WTC11 (cell line): Measurements from ENCODE around the gene TIE1. TPM values are rescaled to one million over a fixed set of nuclear protein-coding genes. Genes with fewer than 3 reads are reported as not detected.

Source experiments
- ATAC-seq: fragments of 200-7000 bp; cut with Tn5 transposase; 2 replicates; pipeline ENCODE4 v1.10.0; 2021; ENCODE audit warnings: mild to moderate bottlenecking, moderate library complexity
- CTCF ChIA-PET: fragments of 300-600 bp; sonication (Branson Sonifier 250); formaldehyde crosslinking; loops from one replicate; lab custom pipeline; 2021; ENCODE audit warnings: antibody characterized with exemption; lab: Charles Lee
- POLR2A ChIA-PET: fragments of 350-600 bp; sonication (Branson Sonifier 250); formaldehyde crosslinking; loops from one replicate; lab custom pipeline; 2021; ENCODE audit warnings: antibody characterized with exemption; lab: Charles Lee
- DNase-seq: peaks from one replicate; pipeline ENCODE4 v3.0.0; 2021; ENCODE audit warnings: low spot score
- H3K27ac Mint-ChIP-seq: 2 replicates; pipeline ENCODE4 v1.8.0; 2021; ENCODE audit warnings: mixed read lengths
- H3K27me3 Mint-ChIP-seq: 2 replicates; pipeline ENCODE4 v1.8.0; 2021; ENCODE audit warnings: low read depth, mild to moderate bottlenecking, moderate library complexity, mixed read lengths
- H3K36me3 Mint-ChIP-seq: 2 replicates; pipeline ENCODE4 v1.8.0; 2021; ENCODE audit warnings: mixed read lengths
- H3K4me1 Mint-ChIP-seq: 2 replicates; pipeline ENCODE4 v1.8.0; 2022; ENCODE audit warnings: mixed read lengths
- H3K4me3 Mint-ChIP-seq: 2 replicates; pipeline ENCODE4 v1.8.0; 2021; ENCODE audit warnings: mild to moderate bottlenecking, moderate library complexity, mixed read lengths
- H3K9me3 Mint-ChIP-seq: 2 replicates; pipeline ENCODE4 v1.8.0; 2021; ENCODE audit warnings: mixed read lengths
- CREB1 ChIP-seq: sonication (generic); formaldehyde crosslinking; IDR thresholded peaks from 2 replicates; pipeline ENCODE4 v1.8.0; 2023; ENCODE audit warnings: mild to moderate bottlenecking, missing genetic modification reagents
- FOXP1 ChIP-seq: sonication (generic); formaldehyde crosslinking; IDR thresholded peaks from 2 replicates; pipeline ENCODE4 v1.8.0; 2022; ENCODE audit warnings: missing genetic modification reagents, mild to moderate bottlenecking, moderate library complexity, borderline replicate concordance
- GRHL2 ChIP-seq: fragments of 250-450 bp; sonication (Bioruptor Pico); IDR thresholded peaks from 2 replicates; pipeline ENCODE4 v1.8.0; 2022; ENCODE audit warnings: mild to moderate bottlenecking, moderate library complexity; ENCODE audit not compliant: insufficient replicate concordance, severe bottlenecking
- MYBL2 ChIP-seq: sonication (generic); formaldehyde crosslinking; IDR thresholded peaks from 2 replicates; pipeline ENCODE4 v1.8.1; 2023; ENCODE audit warnings: mild to moderate bottlenecking, moderate library complexity, missing genetic modification reagents
- NFE2L1 ChIP-seq: sonication (generic); formaldehyde crosslinking; IDR thresholded peaks from 2 replicates; pipeline ENCODE4 v1.8.1; 2023; ENCODE audit warnings: missing genetic modification reagents
- RORB ChIP-seq: fragments of 250-450 bp; sonication (Bioruptor Pico); IDR thresholded peaks from 2 replicates; pipeline ENCODE4 v1.9.0; 2021; ENCODE audit warnings: mild to moderate bottlenecking
- TP53 ChIP-seq: sonication (generic); formaldehyde crosslinking; IDR thresholded peaks from 2 replicates; pipeline ENCODE4 v1.8.1; 2023; ENCODE audit warnings: mild to moderate bottlenecking, missing genetic modification reagents
- ZBTB21 ChIP-seq: sonication (generic); formaldehyde crosslinking; IDR thresholded peaks from 2 replicates; pipeline ENCODE4 v1.8.1; 2023; ENCODE audit warnings: mild to moderate bottlenecking, missing genetic modification reagents, borderline replicate concordance
- ZNF317 ChIP-seq: sonication (generic); formaldehyde crosslinking; IDR thresholded peaks from 2 replicates; pipeline ENCODE4 v1.8.1; 2023; ENCODE audit warnings: low read depth, mild to moderate bottlenecking, moderate library complexity, missing genetic modification reagents, borderline replicate concordance
- ZNF423 ChIP-seq: fragments of 250-450 bp; sonication (Bioruptor Pico); IDR thresholded peaks from 2 replicates; pipeline ENCODE4 v2.1.2; 2022; ENCODE audit warnings: mild to moderate bottlenecking, moderate library complexity
- total RNA-seq: library from RNA; stranded (reverse); gene quantifications from 3 replicates; pipeline ENCODE4 v1.2.3, GENCODE V29; 2021
- TF ChIP-seq, protein P1 (sequence below): sonication (generic); formaldehyde crosslinking; IDR thresholded peaks from 2 replicates; pipeline ENCODE4 v1.8.0; 2023; ENCODE audit warnings: missing genetic modification reagents, mild to moderate bottlenecking, borderline replicate concordance
- TF ChIP-seq, protein P2 (sequence below): fragments of 250-450 bp; sonication (Bioruptor Pico); IDR thresholded peaks from 2 replicates; pipeline ENCODE4 v2.1.2; 2022; ENCODE audit warnings: mild to moderate bottlenecking, moderate library complexity
- TF ChIP-seq, protein P3 (sequence below): sonication (generic); formaldehyde crosslinking; IDR thresholded peaks from 2 replicates; pipeline ENCODE4 v1.8.0; 2022; ENCODE audit warnings: mild to moderate bottlenecking, missing genetic modification reagents
- TF ChIP-seq, protein P4 (sequence below): fragments of 250-450 bp; sonication (Bioruptor Pico); IDR thresholded peaks from 2 replicates; pipeline ENCODE4 v1.9.0; 2021; ENCODE audit warnings: moderate library complexity, mild to moderate bottlenecking, inconsistent platforms, borderline replicate concordance
- TF ChIP-seq, protein P5 (sequence below): fragments of 250-450 bp; sonication (Bioruptor Pico); IDR thresholded peaks from 2 replicates; pipeline ENCODE4 v1.8.0; 2021; ENCODE audit warnings: mild to moderate bottlenecking
- TF ChIP-seq, protein P6 (sequence below): sonication (generic); formaldehyde crosslinking; IDR thresholded peaks from 2 replicates; pipeline ENCODE4 v1.8.1; 2023; ENCODE audit warnings: mild to moderate bottlenecking, missing genetic modification reagents, moderate library complexity
- TF ChIP-seq, protein P7 (sequence below): sonication (generic); formaldehyde crosslinking; IDR thresholded peaks from 2 replicates; pipeline ENCODE4 v1.8.1; 2023; ENCODE audit warnings: mild to moderate bottlenecking, missing genetic modification reagents
- TF ChIP-seq, protein P8 (sequence below): sonication (generic); formaldehyde crosslinking; conservative IDR thresholded peaks from 2 replicates; pipeline ENCODE4 v1.8.1; 2022; ENCODE audit warnings: mild to moderate bottlenecking, missing genetic modification reagents
- TF ChIP-seq, protein P9 (sequence below): sonication (generic); formaldehyde crosslinking; IDR thresholded peaks from 2 replicates; pipeline ENCODE4 v1.8.1; 2022; ENCODE audit warnings: mild to moderate bottlenecking, missing genetic modification reagents, moderate library complexity, borderline replicate concordance
- TF ChIP-seq, protein P10 (sequence below): sonication (generic); formaldehyde crosslinking; IDR thresholded peaks from 2 replicates; pipeline ENCODE4 v1.8.1; 2022; ENCODE audit warnings: missing genetic modification reagents, borderline replicate concordance

Gene TIE1
- total RNA-seq, 1 experiment from 2014 or later: 2.5 TPM

DNA sequence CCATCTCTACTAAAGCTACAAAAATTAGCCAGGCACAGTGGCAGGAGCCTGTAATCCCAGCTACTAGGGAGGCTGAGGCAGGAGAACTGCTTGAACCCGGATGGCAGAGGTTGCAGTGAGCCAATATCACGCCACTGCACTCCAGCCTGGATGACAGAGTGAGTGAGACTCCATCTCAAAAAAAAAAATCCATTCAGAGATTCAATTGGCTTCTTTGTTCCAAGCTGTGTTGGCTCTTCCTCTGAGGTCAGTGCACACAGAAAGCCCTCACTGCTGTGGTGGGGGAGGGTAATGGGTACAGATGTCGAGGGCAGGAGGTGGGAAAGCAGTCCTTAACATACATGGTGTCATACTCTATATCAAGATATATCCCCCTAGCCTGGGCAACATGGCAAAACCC is 14.7 kb downstream of the TIE1 start:
- H3K9me3 Mint-ChIP-seq: no peaks in the 10 kb centered on the region
- H3K36me3 Mint-ChIP-seq: no peaks in the 10 kb centered on the region
- DNase-seq: no peak
- H3K4me3 Mint-ChIP-seq: no peak overlapping the region
- no peak overlapping the region for H3K27ac Mint-ChIP-seq
- ATAC-seq: no peak
- POLR2A ChIA-PET: interaction anchor here (0.7 kb wide), 1 partner anchor 30 kb away, joined by 3 read pairs; the partner anchor contains the start of gene C1orf210
- no peaks in the 10 kb centered on the region for H3K27me3 Mint-ChIP-seq
- CTCF ChIA-PET: no interaction called here
- H3K4me1 Mint-ChIP-seq: peaks cover 6% of the 10 kb centered on the region
- TF ChIP-seq RORB (CRISPR knock-in tag) (no peak), ZNF423 (no peak), GRHL2 (no peak), ZNF317 (CRISPR knock-in tag) (no peak), NFE2L1 (CRISPR knock-in tag) (no peak), CREB1 (CRISPR knock-in tag) (no peak), TP53 (no peak), ZBTB21 (no peak), MYBL2 (CRISPR knock-in tag) (no peak), FOXP1 (no peak)
- TF ChIP-seq, protein P1, sequence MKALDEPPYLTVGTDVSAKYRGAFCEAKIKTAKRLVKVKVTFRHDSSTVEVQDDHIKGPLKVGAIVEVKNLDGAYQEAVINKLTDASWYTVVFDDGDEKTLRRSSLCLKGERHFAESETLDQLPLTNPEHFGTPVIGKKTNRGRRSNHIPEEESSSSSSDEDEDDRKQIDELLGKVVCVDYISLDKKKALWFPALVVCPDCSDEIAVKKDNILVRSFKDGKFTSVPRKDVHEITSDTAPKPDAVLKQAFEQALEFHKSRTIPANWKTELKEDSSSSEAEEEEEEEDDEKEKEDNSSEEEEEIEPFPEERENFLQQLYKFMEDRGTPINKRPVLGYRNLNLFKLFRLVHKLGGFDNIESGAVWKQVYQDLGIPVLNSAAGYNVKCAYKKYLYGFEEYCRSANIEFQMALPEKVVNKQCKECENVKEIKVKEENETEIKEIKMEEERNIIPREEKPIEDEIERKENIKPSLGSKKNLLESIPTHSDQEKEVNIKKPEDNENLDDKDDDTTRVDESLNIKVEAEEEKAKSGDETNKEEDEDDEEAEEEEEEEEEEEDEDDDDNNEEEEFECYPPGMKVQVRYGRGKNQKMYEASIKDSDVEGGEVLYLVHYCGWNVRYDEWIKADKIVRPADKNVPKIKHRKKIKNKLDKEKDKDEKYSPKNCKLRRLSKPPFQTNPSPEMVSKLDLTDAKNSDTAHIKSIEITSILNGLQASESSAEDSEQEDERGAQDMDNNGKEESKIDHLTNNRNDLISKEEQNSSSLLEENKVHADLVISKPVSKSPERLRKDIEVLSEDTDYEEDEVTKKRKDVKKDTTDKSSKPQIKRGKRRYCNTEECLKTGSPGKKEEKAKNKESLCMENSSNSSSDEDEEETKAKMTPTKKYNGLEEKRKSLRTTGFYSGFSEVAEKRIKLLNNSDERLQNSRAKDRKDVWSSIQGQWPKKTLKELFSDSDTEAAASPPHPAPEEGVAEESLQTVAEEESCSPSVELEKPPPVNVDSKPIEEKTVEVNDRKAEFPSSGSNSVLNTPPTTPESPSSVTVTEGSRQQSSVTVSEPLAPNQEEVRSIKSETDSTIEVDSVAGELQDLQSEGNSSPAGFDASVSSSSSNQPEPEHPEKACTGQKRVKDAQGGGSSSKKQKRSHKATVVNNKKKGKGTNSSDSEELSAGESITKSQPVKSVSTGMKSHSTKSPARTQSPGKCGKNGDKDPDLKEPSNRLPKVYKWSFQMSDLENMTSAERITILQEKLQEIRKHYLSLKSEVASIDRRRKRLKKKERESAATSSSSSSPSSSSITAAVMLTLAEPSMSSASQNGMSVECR: no peak
- TF ChIP-seq, protein P2, sequence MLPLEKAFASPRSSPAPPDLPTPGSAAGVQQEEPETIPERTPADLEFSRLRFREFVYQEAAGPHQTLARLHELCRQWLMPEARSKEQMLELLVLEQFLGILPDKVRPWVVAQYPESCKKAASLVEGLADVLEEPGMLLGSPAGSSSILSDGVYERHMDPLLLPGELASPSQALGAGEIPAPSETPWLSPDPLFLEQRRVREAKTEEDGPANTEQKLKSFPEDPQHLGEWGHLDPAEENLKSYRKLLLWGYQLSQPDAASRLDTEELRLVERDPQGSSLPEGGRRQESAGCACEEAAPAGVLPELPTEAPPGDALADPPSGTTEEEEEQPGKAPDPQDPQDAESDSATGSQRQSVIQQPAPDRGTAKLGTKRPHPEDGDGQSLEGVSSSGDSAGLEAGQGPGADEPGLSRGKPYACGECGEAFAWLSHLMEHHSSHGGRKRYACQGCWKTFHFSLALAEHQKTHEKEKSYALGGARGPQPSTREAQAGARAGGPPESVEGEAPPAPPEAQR: no peak
- TF ChIP-seq, protein P3, sequence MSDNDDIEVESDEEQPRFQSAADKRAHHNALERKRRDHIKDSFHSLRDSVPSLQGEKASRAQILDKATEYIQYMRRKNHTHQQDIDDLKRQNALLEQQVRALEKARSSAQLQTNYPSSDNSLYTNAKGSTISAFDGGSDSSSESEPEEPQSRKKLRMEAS (CRISPR knock-in tag): no peak
- TF ChIP-seq, protein P4, sequence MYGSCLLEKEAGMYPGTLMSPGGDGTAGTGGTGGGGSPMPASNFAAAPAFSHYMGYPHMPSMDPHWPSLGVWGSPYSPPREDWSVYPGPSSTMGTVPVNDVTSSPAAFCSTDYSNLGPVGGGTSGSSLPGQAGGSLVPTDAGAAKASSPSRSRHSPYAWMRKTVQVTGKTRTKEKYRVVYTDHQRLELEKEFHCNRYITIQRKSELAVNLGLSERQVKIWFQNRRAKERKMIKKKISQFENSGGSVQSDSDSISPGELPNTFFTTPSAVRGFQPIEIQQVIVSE (CRISPR knock-in tag): no peak
- TF ChIP-seq, protein P5, sequence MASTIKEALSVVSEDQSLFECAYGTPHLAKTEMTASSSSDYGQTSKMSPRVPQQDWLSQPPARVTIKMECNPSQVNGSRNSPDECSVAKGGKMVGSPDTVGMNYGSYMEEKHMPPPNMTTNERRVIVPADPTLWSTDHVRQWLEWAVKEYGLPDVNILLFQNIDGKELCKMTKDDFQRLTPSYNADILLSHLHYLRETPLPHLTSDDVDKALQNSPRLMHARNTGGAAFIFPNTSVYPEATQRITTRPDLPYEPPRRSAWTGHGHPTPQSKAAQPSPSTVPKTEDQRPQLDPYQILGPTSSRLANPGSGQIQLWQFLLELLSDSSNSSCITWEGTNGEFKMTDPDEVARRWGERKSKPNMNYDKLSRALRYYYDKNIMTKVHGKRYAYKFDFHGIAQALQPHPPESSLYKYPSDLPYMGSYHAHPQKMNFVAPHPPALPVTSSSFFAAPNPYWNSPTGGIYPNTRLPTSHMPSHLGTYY (CRISPR knock-in tag): no peak
- TF ChIP-seq, protein P6, sequence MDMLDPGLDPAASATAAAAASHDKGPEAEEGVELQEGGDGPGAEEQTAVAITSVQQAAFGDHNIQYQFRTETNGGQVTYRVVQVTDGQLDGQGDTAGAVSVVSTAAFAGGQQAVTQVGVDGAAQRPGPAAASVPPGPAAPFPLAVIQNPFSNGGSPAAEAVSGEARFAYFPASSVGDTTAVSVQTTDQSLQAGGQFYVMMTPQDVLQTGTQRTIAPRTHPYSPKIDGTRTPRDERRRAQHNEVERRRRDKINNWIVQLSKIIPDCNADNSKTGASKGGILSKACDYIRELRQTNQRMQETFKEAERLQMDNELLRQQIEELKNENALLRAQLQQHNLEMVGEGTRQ (CRISPR knock-in tag): no peak
- TF ChIP-seq, protein P7, sequence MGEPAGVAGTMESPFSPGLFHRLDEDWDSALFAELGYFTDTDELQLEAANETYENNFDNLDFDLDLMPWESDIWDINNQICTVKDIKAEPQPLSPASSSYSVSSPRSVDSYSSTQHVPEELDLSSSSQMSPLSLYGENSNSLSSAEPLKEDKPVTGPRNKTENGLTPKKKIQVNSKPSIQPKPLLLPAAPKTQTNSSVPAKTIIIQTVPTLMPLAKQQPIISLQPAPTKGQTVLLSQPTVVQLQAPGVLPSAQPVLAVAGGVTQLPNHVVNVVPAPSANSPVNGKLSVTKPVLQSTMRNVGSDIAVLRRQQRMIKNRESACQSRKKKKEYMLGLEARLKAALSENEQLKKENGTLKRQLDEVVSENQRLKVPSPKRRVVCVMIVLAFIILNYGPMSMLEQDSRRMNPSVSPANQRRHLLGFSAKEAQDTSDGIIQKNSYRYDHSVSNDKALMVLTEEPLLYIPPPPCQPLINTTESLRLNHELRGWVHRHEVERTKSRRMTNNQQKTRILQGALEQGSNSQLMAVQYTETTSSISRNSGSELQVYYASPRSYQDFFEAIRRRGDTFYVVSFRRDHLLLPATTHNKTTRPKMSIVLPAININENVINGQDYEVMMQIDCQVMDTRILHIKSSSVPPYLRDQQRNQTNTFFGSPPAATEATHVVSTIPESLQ (CRISPR knock-in tag): no peak
- TF ChIP-seq, protein P8, sequence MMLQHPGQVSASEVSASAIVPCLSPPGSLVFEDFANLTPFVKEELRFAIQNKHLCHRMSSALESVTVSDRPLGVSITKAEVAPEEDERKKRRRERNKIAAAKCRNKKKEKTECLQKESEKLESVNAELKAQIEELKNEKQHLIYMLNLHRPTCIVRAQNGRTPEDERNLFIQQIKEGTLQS (CRISPR knock-in tag): no peak
- TF ChIP-seq, protein P9, sequence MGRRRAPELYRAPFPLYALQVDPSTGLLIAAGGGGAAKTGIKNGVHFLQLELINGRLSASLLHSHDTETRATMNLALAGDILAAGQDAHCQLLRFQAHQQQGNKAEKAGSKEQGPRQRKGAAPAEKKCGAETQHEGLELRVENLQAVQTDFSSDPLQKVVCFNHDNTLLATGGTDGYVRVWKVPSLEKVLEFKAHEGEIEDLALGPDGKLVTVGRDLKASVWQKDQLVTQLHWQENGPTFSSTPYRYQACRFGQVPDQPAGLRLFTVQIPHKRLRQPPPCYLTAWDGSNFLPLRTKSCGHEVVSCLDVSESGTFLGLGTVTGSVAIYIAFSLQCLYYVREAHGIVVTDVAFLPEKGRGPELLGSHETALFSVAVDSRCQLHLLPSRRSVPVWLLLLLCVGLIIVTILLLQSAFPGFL (CRISPR knock-in tag): no peak
- TF ChIP-seq, protein P10, sequence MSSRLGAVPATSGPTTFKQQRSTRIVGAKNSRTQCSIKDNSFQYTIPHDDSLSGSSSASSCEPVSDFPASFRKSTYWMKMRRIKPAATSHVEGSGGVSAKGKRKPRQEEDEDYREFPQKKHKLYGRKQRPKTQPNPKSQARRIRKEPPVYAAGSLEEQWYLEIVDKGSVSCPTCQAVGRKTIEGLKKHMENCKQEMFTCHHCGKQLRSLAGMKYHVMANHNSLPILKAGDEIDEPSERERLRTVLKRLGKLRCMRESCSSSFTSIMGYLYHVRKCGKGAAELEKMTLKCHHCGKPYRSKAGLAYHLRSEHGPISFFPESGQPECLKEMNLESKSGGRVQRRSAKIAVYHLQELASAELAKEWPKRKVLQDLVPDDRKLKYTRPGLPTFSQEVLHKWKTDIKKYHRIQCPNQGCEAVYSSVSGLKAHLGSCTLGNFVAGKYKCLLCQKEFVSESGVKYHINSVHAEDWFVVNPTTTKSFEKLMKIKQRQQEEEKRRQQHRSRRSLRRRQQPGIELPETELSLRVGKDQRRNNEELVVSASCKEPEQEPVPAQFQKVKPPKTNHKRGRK (CRISPR knock-in tag): no peak
